Sigmoid colon (tissue), 7 donors: Measurements from ENCODE around the gene NHERF2. TPM values are rescaled to one million over a fixed set of nuclear protein-coding genes. Genes with fewer than 3 reads are reported as not detected.

Experiments used
- DNase-seq: peaks from one replicate; pipeline ENCODE4 v3.0.0-alpha.2; 2019
- H3K27ac ChIP-seq, 4 donors: fragments of 200-600 bp; sonication (generic); one replicate each; pipeline ENCODE4 v1.5.1; 2016 to 2019; ENCODE audit warnings: mild to moderate bottlenecking in 1 of 4
- H3K27me3 ChIP-seq, 3 donors: fragments of 200-600 bp; sonication (generic); one replicate each; pipeline ENCODE4 v1.5.1; 2019; ENCODE audit warnings: mild to moderate bottlenecking in 1 of 3
- H3K36me3 ChIP-seq, 4 donors: fragments of 200-600 bp; sonication (generic); one replicate each; pipeline ENCODE4 v1.5.1; 2016 to 2019
- H3K4me1 ChIP-seq, 4 donors: fragments of 200-600 bp; sonication (generic); one replicate each; pipeline ENCODE4 v1.5.1; 2017 to 2019
- H3K4me3 ChIP-seq, 4 donors: fragments of 200-600 bp; sonication (generic); one replicate each; pipeline ENCODE4 v1.5.1; 2017 to 2019; ENCODE audit warnings: mild to moderate bottlenecking in 2 of 4, moderate library complexity in 1 of 4
- H3K9me3 ChIP-seq, 4 donors: fragments of 200-600 bp in 3 of 4; sonication (generic) in 3 of 4; one replicate each; pipeline versions ENCODE4 v1.5.1 to v1.6.1; 2013 to 2019
- EP300 ChIP-seq, 4 donors: sonication (generic); formaldehyde crosslinking; IDR thresholded peaks; one replicate each; pipeline ENCODE4 v1.6.1; 2017; ENCODE audit warnings: antibody characterized with exemption in 4 of 4
- POLR2A ChIP-seq, 2 donors: fragments of 450-650 bp; IDR thresholded peaks; one replicate each; pipeline ENCODE4 v1.6.1; 2016; ENCODE audit warnings: antibody characterized with exemption in 2 of 2, mild to moderate bottlenecking in 2 of 2, moderate library complexity in 2 of 2
- POLR2AphosphoS5 ChIP-seq, 4 donors: sonication (generic); formaldehyde crosslinking; IDR thresholded peaks; one replicate each; pipeline ENCODE4 v1.6.1; 2017; ENCODE audit warnings: antibody characterized with exemption in 4 of 4
- WGBS, 2 donors: extraction: QIAGEN DNeasy Blood & Tissue Kit; methylation state at CpG; one replicate each; pipeline ENCODE4 v1.1.7; 2013; 5-methylcytosine and 5-hydroxymethylcytosine counted together
- intact Hi-C: fragments of 100-400 bp; cut with DNase I; formaldehyde crosslinking; loops from one replicate; pipeline ENCODE4 v1.15.1; 2023
- polyA plus RNA-seq, 3 donors: library from polyadenylated mRNA; stranded (reverse); fragments of 200-250 nt; gene quantifications; one replicate each; pipeline ENCODE4 v1.2.3, GENCODE V29; 2013
- total RNA-seq, 4 donors: library from RNA; depleted of rRNA; stranded (reverse); fragments of >200 nt; gene quantifications; one replicate each; pipeline ENCODE4 v1.1.0, GENCODE V29; 2016
- TF ChIP-seq, protein P1 (sequence below), 4 experiments: fragments of 450-650 bp in 3 of 4; fragments of 200-600 bp in 1 of 4; IDR thresholded peaks; one replicate each; pipeline ENCODE4 v1.5.1; 2016 to 2019; ENCODE audit warnings: antibody characterized with exemption in 4 of 4, mild to moderate bottlenecking in 3 of 4, moderate library complexity in 2 of 4
- donor health status: healthy with polysubstance abuse.
- donor health status: Bipolar disorder and iron deficiency.
- donor health status: healthy.

Gene NHERF2
- total and polyA plus RNA-seq, 7 donors = 23.5 to 105 (median 46.7) TPM

DNA sequence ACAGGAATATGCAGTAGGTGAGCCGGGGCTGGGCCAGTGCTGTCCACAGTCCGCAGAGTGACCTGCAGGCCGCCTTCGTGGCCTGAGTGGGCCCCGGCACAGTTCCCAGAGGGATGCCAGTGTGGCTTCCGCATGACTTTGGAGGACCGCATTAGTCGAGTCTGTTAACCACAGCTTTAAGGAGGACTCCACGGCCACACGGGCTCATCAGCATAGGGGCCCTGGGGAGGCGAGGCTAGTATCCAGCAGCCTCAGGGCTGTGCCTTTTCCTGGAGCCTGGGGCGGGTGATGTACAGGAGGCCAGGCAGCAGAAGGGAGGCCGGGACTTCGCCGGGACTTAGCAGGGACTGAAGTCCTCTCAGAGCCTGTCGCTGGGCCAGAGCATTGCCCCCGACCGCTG, 34.3 kb downstream of the NHERF2 start:
- no peak overlapping the region for H3K4me3 ChIP-seq
- no peaks in the 10 kb centered on the region for H3K4me1 ChIP-seq
- no peaks in the 10 kb centered on the region for H3K9me3 ChIP-seq
- no peak overlapping the region for H3K27ac ChIP-seq
- intact Hi-C loops = no loop called here
- TF ChIP-seq, protein P1, sequence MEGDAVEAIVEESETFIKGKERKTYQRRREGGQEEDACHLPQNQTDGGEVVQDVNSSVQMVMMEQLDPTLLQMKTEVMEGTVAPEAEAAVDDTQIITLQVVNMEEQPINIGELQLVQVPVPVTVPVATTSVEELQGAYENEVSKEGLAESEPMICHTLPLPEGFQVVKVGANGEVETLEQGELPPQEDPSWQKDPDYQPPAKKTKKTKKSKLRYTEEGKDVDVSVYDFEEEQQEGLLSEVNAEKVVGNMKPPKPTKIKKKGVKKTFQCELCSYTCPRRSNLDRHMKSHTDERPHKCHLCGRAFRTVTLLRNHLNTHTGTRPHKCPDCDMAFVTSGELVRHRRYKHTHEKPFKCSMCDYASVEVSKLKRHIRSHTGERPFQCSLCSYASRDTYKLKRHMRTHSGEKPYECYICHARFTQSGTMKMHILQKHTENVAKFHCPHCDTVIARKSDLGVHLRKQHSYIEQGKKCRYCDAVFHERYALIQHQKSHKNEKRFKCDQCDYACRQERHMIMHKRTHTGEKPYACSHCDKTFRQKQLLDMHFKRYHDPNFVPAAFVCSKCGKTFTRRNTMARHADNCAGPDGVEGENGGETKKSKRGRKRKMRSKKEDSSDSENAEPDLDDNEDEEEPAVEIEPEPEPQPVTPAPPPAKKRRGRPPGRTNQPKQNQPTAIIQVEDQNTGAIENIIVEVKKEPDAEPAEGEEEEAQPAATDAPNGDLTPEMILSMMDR (IDR thresholded peaks at IDR 0.05) = no peak
- TF ChIP-seq EP300 (IDR thresholded peaks at IDR 0.05) (no peak), POLR2AphosphoS5 (IDR thresholded peaks at IDR 0.05) (no peak), POLR2A (IDR thresholded peaks at IDR 0.05) (no peak)
- no peak for DNase-seq
- H3K27me3 ChIP-seq = no peaks in the 10 kb centered on the region
- peaks cover 5 to 87% (median 39%) of the 10 kb centered on the region in 4 donors for H3K36me3 ChIP-seq
- WGBS, 2 donors = 96 to 97% methylated on average over 18 of the region's 18 CpGs

GRCh38 chr16:2061526-2061925, 34.8 kb downstream of the NHERF2 start:
- Histone ChIP-seq H3K27ac (no peak overlapping the region), H3K9me3 (no peaks in the 10 kb centered on the region), H3K36me3 (peaks cover 9 to 87% (median 43%) of the 10 kb centered on the region in 4 donors), H3K27me3 (no peaks in the 10 kb centered on the region), H3K4me3 (no peak overlapping the region), H3K4me1 (no peaks in the 10 kb centered on the region)
- WGBS, 2 donors = 95 to 96% methylated on average over 13 of the region's 13 CpGs
- intact Hi-C loops = no loop called here
- no peak for TF ChIP-seq POLR2A (IDR thresholded peaks at IDR 0.05)
- no peak for TF ChIP-seq EP300 (IDR thresholded peaks at IDR 0.05)
- TF ChIP-seq, protein P1 (IDR thresholded peaks at IDR 0.05) = no peak
- TF ChIP-seq POLR2AphosphoS5 (IDR thresholded peaks at IDR 0.05) = no peak
- DNase-seq = no peak

- intact Hi-C loops = no loop called here
- Histone ChIP-seq H3K36me3 (peaks cover 9 to 90% (median 41%) of the 10 kb centered on the region in 4 donors), H3K9me3 (no peaks in the 10 kb centered on the region), H3K27me3 (no peaks in the 10 kb centered on the region), H3K27ac (no peak overlapping the region), H3K4me3 (no peak overlapping the region), H3K4me1 (no peaks in the 10 kb centered on the region)
- WGBS, 2 donors = 96 to 97% methylated on average over 28 of the region's 28 CpGs
- no peak for TF ChIP-seq POLR2A (IDR thresholded peaks at IDR 0.05)
- no peak for TF ChIP-seq POLR2AphosphoS5 (IDR thresholded peaks at IDR 0.05)
- TF ChIP-seq EP300 (IDR thresholded peaks at IDR 0.05) = no peak
- TF ChIP-seq, protein P1 (IDR thresholded peaks at IDR 0.05) = no peak
- no peak for DNase-seq
These were observed 36.1 kb downstream of the NHERF2 start for GRCh38 chr16:2062801-2063200.

DNA sequence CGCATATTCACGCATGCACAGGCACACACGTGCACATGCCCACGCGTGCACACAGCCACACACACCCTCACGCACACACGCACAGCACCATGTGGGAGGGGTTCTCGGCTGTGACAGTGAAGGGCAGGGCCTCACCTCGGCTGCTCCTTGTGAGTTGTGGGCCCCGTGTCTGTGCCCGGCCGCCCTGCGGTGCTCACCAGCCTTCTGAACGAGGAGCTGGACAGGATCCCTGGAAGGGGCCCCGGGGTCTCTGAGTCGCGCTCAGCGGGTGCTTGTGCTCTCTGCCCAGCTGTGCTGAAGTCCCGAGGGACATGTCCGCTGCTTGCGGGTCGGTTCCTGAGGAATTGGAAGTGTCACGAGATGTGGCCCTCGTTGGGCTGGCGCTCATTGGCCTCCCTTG, 37.2 kb downstream of the NHERF2 start:
- TF ChIP-seq EP300 (IDR thresholded peaks at IDR 0.05) = no peak
- TF ChIP-seq POLR2A (IDR thresholded peaks at IDR 0.05) = no peak
- intact Hi-C loops = no loop called here
- H3K9me3 ChIP-seq = no peaks in the 10 kb centered on the region
- H3K4me1 ChIP-seq = no peaks in the 10 kb centered on the region
- H3K27ac ChIP-seq = no peak overlapping the region
- DNase-seq = no peak
- peaks cover 9 to 94% (median 33%) of the 10 kb centered on the region in 4 donors for H3K36me3 ChIP-seq
- WGBS, 2 donors = 94 to 95% methylated on average over 25 of the region's 25 CpGs
- no peaks in the 10 kb centered on the region for H3K27me3 ChIP-seq
- no peak overlapping the region for H3K4me3 ChIP-seq

DNA sequence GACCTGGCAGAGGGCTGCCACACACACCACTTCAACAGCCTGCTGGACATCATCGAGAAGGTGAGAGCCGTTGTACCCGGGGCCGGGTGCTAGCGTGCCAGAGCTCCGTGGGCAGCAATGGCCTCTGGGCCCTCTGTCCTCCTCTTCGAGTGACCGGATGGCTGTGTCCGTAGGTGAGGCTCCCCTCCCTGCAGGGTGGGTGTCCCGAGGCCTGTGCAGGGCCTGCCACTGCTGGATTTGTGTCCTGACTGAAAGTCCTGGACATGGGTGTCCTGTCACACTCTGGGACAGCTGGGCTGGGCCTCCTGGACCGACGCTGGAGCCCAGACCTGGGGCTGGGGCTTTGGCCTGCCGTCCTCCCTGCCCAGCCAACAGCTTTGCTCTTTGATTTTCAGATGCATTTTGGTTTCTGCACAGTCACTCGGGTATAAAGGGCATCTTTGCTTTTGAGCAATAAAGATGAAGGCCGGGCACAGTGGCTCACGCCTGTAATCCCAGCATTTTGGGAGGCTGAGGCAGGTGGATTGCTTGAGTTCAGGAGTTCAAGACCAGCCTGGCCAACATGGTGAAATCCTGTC, 37.8 kb downstream of the NHERF2 start:
- intact Hi-C loops = no loop called here
- no peak overlapping the region for H3K4me3 ChIP-seq
- H3K27ac ChIP-seq = no peak overlapping the region
- peaks cover 9 to 95% (median 32%) of the 10 kb centered on the region in 4 donors for H3K36me3 ChIP-seq
- 84 to 93% methylated on average over 16 of the region's 16 CpGs for WGBS, 2 donors
- H3K4me1 ChIP-seq = no peaks in the 10 kb centered on the region
- H3K9me3 ChIP-seq = no peaks in the 10 kb centered on the region
- TF ChIP-seq POLR2AphosphoS5 (IDR thresholded peaks at IDR 0.05) (no peak), EP300 (IDR thresholded peaks at IDR 0.05) (no peak), POLR2A (IDR thresholded peaks at IDR 0.05) (no peak)
- TF ChIP-seq, protein P1 (IDR thresholded peaks at IDR 0.05) = no peak
- H3K27me3 ChIP-seq = no peaks in the 10 kb centered on the region
- no peak for DNase-seq
